Inferior parietal cortex (tissue), 1 donor: ENCODE measurements around the gene SC5D.

ENCODE experiments used
- DNase-seq: peaks from one replicate; pipeline ENCODE4 v3.0.0-alpha.2; 2016; ENCODE audit errors: extremely low spot score

Gene SC5D

GRCh38 chr11:121328967-121329679 lies 36.6 kb downstream of the SC5D start:
- DNase-seq: no peak

DNA sequence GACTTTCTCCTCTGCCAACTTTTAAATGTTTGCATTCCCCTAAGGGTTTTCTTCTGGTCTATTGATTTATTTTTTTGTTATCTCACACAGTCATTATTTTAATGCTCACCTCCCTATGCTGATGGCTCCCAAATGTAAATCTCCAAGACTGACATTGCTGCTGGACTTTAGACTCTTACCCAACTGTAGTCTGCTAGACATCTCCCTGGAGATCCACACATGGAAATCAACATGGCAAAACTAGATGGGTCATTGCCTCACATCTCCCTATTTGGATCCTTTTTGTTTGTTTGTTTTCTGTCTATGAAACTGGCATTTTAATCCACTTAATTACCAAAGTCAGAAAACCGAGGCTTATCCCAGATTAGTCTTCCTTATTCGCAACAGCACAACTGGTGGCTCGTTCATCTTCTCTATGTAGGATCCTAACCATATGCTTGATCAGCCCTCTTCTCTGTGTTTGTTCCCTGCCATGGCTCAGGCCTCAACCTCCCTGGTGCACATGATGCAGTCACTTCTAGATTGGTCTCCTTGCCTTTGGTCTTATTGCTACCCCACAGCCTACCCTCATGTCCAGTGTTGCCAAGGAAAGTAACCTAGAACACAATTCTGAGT lies 37.3 kb downstream of the SC5D start:
- no peak for DNase-seq

DNA sequence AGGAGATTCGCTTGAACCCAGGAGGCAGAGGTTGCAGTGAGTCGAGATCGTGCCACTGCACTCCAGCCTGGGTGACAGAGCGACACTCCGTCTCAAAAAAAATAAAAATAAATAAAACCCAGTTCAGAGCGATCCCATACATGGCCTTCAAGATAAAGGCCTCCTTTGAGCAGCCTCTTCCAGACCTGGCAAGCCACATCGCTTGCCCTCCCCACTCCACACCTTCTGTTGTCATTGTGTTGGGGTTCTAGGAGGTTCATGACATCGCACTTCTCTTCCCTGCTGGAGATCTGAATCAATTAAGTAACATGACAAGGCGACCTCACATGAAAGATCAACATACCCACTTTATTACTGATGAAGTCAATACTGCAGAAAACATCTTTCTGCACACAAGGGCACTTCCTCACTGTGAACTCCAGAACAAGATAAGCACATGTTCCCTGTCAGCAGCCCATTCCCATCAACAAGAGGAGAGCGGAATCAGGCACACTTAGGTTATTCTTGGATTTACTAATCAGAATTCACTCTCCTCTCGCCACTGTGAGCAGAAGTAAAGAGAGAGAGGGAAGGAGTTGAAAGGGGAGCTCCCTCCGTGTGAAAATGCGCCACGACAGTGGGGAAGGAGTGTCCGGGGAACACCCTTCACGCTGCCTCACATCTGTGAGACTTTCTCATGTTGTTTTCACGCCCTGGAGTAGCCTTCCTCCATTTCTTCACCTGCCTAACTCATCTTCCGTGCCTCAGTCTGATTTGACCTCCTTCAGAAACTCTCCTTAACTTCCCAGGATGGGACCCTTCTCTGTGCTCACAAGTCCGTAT lies 38.3 kb downstream of the SC5D start:
- no peak for DNase-seq

DNA sequence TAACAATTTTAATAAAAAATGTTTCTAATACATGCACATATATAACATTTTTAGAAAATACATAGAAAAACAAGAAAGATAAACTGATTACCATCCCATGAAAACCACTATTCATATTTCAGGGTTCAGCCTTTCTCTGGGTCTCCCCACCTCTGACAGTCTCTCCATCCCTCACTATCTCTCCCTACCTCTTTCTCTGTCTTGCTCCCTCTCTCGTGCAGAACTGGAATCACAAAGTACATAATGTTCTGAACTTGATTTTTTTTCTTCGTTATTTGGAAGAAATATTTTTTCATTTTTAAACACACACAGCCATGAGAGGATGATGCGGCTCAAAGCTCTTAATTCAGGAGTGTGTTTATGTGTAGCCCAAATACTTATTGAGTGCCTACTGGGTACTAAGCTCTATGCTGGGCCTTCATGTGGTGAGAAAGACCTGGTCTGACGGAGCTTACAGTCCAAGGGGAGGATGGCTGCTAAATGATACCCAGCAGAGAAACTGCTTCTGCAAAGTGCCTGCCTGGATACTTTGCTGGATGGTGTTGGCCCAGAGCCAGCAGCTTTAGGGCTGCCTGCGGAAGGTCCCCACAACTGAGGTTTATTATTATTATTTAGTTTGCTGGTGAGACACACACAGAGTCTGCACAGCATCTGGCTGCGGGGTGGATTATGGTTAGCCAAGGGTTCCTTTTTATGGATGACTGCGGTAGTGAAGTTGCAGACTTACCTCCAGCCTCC lies 42.6 kb downstream of the SC5D start:
- no peak for DNase-seq

- DNase-seq: no peak
Observed at GRCh38 chr11:121336279-121336937, 43.8 kb downstream of the SC5D start.

DNA sequence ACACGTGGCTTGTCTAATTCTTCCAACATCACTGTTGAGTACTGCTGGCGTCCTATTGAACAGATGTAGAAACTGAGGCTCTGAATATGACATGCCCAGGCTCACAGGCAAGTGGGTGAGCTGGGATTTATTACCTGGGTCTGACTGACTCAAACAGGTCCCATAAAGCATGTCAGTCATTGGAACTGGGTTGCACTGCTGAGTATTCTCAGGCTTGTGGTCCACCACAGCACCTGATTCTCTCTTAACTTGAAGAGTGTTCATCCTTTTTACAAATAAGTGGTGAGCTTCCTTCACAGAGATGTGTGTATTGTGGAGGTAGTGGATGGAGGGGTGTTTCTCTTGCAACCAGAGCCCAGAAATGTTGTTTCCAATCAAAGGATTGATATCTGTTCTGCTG lies 44.5 kb downstream of the SC5D start:
- DNase-seq: no peak

- DNase-seq: no peak
Observed at GRCh38 chr11:121337740-121338272, 45.2 kb downstream of the SC5D start.

GRCh38 chr11:121338536-121338935 lies 46.0 kb downstream of the SC5D start:
- DNase-seq: no peak

DNA sequence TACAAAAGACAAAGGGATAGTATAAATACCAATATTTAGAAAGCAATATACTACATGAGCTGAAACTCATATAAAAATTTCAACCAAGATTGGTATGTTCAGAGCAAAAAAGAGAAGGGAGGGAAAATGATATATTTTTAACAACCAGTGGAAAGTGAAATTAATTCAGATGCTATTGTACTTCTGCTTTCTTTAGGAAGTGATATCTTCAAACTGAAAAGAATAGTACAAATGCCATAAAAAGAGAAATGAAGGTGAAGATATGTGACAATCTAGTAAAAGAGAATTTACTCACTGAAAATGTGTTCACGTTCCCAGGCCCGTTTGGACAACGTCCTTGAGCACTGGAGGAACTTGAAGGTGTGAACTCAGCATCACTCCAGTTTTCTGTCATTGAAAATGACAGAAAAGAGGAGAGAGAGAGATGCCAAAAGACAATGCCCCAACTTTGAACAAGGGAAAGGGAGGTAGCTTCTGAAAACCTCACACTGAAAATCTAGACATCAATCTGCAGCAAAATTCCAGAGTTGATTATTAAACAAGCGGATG lies 47.5 kb downstream of the SC5D start:
- DNase-seq: no peak

GRCh38 chr11:121341609-121342008 lies 49.0 kb downstream of the SC5D start:
- DNase-seq: no peak

DNA sequence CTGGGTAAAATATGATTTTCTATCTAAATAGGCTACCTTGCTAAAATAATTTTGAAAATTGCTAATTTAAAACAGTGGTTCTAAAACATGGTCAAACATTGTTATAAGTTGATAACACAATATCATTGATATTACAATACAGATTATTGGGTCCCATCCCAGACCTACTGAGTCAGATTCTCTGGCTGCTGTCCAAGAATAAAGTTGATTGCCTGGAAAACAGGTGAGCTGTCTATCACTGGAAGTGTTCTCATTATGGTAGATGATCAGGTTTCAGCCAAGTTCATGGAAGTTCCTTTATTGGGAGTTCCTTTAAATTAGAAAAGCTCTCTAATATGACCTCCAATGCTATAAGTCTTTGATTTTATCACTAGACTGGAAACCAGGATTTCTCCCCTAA lies 52.3 kb downstream of the SC5D start:
- no peak for DNase-seq

- DNase-seq: no peak
Observed at GRCh38 chr11:121347094-121347493, 54.5 kb downstream of the SC5D start.

DNA sequence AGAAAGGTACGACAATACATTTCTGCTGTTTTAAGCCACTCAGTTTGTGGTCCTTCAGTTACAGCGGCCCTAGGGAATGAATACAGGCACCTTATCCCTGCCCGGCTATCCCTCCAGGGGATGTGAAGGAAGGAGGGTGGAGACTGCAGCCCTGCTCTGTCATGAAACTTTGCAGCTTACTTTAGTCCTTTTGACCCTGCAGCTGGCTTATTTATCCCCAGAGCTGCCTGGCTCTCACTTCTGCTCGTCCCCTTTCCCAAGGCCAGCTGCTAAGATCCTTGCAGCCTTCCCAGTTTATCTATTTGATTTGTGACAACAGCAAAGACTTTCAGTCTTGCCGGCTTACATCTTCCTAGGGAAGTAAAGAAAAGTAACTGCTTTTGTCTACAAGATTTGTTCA lies 55.2 kb downstream of the SC5D start:
- no peak for DNase-seq

- no peak for DNase-seq
Observed at GRCh38 chr11:121348220-121348875, 55.8 kb downstream of the SC5D start.

DNA sequence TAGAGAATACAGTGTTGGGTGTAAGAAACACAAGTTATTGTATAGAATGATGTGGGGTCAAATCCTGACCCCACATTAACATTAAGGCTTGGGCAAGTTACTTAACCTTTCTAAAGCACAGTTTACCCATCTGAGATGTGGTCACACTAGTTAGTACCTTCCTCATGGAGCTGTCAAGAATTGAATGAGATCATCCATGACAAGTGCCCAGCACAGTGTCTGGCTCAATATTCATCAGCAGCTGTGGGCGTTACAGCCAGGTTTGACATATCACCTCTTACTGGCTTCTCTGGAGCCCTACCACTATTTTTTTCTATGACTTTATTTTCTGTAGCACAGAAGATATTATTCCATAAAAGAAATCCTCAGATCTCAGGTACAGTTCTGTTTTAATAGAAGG lies 57.2 kb downstream of the SC5D start:
- DNase-seq: no peak

DNA sequence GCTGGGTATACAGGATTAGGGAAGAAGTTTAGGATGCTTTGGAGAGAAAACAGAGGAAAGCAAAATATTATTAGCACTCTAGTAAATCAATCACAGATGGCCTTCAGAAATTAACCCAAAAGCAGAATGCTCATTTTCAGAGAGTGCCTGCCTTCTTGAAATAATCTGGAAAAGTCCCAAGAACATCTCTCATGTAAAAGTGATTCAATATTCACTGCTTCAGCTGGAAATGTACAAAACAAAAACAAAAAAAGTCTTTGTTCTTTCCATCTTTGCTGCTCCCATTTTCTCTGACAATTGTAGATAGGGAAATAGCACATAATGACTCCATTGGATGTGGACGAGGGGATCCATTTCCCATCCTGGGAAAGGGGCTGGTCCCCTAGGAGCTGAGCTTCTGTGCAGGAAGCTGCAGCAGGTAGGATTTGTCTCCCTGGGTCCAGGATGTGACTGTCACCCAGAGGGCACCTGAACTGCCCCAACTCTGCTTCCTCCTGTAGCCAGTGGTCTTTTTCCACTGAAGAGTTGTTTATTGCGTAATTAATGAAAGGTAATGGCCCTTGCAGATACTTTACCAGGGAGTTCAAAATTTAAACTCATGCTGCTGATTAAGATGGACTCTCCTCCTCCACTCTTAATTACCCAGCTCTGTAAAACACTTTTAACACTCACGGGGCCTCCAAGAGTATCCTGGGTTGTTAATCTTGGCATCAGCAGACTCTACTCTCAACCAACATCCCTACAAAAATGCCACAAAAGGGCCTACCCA lies 57.9 kb downstream of the SC5D start:
- DNase-seq: no peak

- DNase-seq: no peak
Observed at GRCh38 chr11:121351083-121351630, 58.6 kb downstream of the SC5D start.

GRCh38 chr11:121352251-121352891 lies 59.8 kb downstream of the SC5D start:
- peak; percentile 79 for DNase-seq

DNA sequence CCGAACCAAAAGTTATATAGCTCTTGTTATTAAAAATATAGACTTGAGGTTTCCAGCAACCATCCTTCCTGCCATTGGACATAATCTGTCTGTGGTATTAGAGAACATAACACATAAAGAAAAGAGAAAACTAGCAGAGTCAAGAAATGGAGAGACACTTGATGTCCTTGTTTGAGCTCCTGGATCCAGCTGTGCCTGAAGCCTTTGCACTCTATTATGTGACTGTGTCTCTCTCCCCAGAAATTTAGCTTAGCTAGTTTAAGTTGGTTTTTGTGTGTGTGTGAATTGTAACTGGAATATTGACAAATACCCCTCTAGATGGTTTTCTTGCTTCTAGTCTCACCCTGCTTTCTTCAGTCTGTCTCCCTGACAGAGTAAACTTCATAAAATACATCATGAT lies 61.6 kb downstream of the SC5D start:
- no peak for DNase-seq
